Lower leg skin (tissue), 3 donors: ENCODE results near the gene NODAL.

Experiments used
- CTCF ChIP-seq, 3 donors: fragments of 450-650 bp; IDR thresholded peaks; one replicate each; pipeline ENCODE4 v1.5.1; 2016; ENCODE audit warnings: antibody characterized with exemption in 3 of 3, mild to moderate bottlenecking in 3 of 3, moderate library complexity in 2 of 3
- POLR2A ChIP-seq, 2 donors: fragments of 450-650 bp; IDR thresholded peaks; one replicate each; pipeline ENCODE4 v1.6.1; 2016 to 2017; ENCODE audit warnings: antibody characterized with exemption in 2 of 2, mild to moderate bottlenecking in 1 of 2, moderate library complexity in 1 of 2

GRCh38 chr10:70445718-70446657 is 4.5 kb upstream of the NODAL start:
- TF ChIP-seq CTCF (IDR thresholded peaks at IDR 0.05), result no peak
- TF ChIP-seq POLR2A (IDR thresholded peaks at IDR 0.05), result no peak
